Ramos (cell line): ENCODE data around the gene ALAS1.

Source experiments
- in situ Hi-C: fragments of 300-500 bp; cut with MboI; formaldehyde crosslinking; loops from one replicate; pipeline ENCODE4 v1.14.3; 2022; ENCODE audit warnings: low sequenced_read_pairs; ENCODE audit not compliant: unreplicated experiment

ALAS1 gene

DNA sequence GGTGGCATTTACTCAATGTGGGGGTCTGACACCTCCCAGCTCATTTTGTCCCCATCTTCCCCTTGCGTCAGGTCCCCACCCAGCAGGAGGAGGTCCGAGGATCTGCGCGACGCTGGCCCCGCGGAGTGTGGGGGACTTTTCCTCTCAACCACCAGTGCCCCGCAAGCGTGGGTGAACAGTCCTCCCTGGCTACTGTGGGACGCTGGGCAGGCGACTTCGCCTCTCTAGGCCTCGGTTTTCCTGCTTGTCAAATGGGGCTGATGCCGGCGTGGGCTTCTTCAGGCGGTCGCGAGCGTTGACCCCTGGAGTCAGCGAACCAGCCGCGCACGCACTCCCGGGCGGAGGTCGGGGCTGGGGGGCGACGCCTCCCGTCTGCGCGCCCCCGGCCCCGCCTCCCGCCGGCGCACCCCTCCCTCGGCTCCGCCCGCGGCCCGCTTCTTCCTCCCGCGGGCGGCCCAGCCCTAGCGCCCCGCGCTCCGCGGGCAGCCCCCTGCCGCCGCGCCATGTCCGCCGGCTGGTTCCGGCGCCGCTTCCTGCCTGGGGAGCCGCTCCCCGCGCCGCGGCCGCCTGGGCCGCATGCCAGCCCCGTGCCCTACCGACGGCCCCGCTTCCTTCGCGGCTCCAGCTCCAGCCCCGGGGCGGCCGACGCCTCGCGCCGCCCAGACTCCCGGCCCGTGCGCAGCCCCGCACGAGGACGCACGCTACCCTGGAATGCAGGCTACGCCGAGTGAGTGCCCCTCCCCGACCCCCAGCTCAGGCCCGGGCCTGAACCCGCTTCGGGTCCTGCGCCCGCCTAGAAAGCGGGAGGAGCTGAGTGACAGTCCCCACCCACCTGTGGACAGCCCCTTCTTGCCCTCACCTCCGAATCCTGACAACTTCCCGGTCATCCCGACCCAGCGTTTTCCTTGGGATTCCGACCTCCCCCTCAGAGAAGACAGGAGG lies 47.6 kb downstream of the ALAS1 start, which contains the start of gene PPM1M:
Gene PPM1M, plus strand, starts transcription at position 438 of the 942 bp plus-strand sequence. Its CDS starts 66 bp downstream, at position 504.
- in situ Hi-C loops = loop anchor here (25.0 kb wide), 1 partner anchor 917 kb away; the partner anchor contains the start of gene PRKCD

DNA sequence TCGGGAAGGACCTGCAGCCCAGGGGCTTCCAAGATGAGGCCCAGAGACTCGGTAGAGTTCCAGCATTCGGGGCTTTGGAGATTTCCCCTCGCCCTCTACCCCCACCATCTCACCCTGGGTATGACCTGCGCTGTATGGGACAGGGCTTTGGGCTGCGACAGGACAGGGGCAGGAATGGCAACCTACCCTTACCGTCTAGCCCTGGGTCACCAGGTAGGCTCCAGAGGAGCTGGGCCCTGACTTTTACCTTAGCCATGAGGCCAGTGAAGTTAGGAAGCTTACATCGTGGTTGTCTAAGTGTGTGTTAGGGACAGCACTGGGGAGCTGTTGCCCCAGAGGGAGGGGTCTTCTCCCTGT lies 48.3 kb downstream of the ALAS1 start:
- in situ Hi-C loops = loop anchor here (25.0 kb wide), 1 partner anchor 916 kb away; the partner anchor contains the start of gene PRKCD

DNA sequence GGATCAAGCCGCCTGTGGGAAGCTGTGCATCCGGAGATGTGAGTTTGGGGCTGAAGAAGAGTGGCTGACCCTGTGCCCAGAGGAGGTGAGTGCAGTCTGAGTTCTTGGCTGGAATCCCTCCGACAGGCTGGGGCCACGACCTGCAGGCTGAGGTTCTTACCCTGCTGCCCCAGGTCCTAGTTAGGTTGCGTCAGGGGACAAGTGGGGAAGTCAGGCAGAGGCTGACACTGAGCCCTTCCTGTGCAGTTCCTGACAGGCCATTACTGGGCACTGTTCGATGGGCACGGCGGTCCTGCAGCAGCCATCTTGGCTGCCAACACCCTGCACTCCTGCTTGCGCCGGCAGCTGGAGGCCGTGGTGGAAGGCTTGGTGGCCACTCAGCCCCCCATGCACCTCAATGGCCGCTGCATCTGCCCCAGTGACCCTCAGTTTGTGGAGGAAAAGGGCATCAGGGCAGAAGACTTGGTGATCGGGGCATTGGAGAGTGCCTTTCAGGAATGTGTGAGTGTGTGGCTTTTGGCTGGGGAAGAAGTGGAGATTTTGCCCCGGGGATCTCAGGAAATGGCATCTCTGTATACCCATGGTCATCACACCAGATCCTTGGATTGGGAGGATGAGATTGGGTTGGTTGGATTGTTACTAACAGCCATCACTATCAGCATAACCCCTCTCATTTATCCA lies 48.9 kb downstream of the ALAS1 start:
- in situ Hi-C loops = loop anchor here (25.0 kb wide), 1 partner anchor 915 kb away; the partner anchor contains the start of gene PRKCD

DNA sequence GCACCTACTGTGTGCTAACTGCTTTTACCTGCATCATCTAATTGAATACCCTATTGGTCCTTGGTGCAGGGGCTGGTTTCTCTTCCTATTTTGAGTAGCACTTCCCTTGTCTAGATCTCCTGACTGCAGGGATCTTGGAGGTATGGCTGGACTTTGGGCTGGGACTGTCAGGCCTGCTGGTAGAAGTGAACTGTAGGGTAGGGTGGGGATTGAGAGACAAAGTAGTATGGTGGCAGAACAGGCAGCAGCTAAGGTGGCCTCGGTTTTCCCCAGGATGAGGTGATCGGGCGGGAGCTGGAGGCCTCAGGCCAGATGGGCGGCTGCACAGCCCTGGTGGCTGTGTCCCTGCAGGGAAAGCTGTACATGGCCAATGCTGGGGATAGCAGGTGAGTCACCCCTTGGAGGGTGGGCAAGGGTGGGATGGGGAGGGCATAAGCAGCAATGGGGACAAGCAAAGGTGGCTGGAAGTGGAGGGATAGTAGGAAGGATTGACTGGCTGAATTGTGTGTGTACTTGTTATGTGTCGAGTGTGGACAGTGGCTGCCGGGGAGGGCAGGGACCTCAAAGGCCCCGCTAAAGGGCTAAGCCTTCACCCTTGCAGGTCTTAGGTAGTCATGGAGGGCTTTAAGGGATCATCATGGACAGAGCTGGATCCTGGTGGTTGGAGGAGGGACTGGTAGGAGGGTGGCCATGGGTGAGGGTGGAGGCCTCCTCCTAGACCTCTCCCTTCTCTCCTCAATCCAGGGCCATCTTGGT lies 49.6 kb downstream of the ALAS1 start:
- in situ Hi-C loops = loop anchor here (25.0 kb wide), 1 partner anchor 915 kb away; the partner anchor contains the start of gene PRKCD

DNA sequence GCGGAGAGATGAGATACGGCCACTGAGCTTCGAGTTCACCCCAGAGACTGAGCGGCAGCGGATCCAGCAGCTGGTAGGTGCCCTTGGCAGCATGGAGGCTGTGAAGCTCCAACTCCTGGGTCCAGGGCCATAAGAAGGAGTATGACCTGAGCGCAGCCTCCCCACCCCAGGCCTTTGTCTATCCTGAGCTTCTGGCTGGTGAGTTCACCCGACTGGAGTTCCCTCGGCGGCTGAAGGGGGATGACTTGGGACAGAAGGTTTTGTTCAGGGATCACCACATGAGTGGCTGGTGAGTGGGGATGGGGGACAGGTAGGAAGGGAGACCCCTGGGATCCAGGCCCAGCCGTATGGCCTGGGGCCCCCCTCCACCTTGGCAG lies 50.2 kb downstream of the ALAS1 start:
- in situ Hi-C loops = loop anchor here (25.0 kb wide), 1 partner anchor 914 kb away; the partner anchor contains the start of gene PRKCD

GRCh38 chr3:52248816-52249547 lies 51.0 kb downstream of the ALAS1 start:
- in situ Hi-C loops = loop anchor here (25.0 kb wide), 1 partner anchor 913 kb away; the partner anchor contains the start of gene PRKCD

GRCh38 chr3:52249683-52250082 lies 51.7 kb downstream of the ALAS1 start:
- in situ Hi-C loops = loop anchor here (25.0 kb wide), 1 partner anchor 913 kb away; the partner anchor contains the start of gene PRKCD

GRCh38 chr3:52250122-52250521 lies 52.2 kb downstream of the ALAS1 start:
- in situ Hi-C loops = no loop called here

- in situ Hi-C loops = no loop called here
These were observed 55.6 kb downstream of the ALAS1 start for GRCh38 chr3:52253314-52254304.

- in situ Hi-C loops = no loop called here
These were observed 56.6 kb downstream of the ALAS1 start for GRCh38 chr3:52254608-52255007.

- in situ Hi-C loops = no loop called here
These were observed 58.2 kb downstream of the ALAS1 start for GRCh38 chr3:52256159-52256558.

DNA sequence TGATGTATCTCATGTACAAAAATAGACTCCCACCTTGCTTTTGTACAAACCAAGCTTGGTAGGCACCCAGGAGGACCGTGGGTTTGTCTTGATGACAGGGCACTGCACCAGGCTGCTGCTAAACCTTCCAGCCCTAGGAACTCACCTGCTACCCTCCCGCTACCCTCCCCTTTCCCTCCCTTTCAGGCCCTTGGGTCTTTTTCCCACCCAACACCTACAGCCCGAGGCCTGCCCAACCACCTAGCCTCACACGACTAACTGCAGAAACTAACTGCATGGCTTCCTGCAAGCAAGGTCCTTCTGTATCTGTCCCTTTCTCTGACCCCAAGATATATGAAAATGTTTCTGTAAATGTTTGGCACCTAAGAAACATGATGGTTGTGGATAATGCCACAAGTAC lies 58.7 kb downstream of the ALAS1 start:
- in situ Hi-C loops = no loop called here

DNA sequence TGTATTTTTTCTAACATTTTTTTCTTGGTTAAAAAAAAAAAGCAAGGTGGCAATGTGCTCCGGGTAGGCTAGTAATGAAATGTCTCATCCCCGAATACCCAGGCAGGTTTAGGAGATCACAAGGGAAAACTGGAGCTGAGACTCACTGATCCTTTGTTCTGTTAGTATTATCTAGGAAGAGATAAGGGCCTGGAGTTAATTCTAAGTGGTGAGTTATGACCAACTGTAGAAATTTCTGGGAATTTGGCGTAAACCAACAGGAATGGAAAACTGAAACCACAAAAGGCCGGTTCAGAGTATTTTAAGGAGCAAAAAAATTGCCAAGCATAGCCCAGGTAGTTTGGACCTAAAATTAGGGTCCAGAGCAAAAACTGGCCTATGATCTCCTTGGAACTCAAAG lies 60.0 kb downstream of the ALAS1 start:
- in situ Hi-C loops = no loop called here

GRCh38 chr3:52259035-52259434 lies 61.1 kb downstream of the ALAS1 start:
- in situ Hi-C loops = no loop called here

GRCh38 chr3:52259448-52259847 lies 61.5 kb downstream of the ALAS1 start:
- in situ Hi-C loops = no loop called here

GRCh38 chr3:52262447-52262846 lies 64.5 kb downstream of the ALAS1 start:
- in situ Hi-C loops = no loop called here
